Measurements from ENCODE around the gene KCNJ14.

GRCh38 chr19:48455171-48455907 lies at the start of gene KCNJ14:
- TF ChIP-seq REST (IDR thresholded peaks at IDR 0.05; ENCODE audit: low read depth): no peak
- TF ChIP-seq EP300 (IDR thresholded peaks at IDR 0.05; ENCODE audit: borderline replicate concordance): no peak
